ENCODE measurements around the gene COX5A. TPM values are rescaled to one million over a fixed set of nuclear protein-coding genes. Genes with fewer than 3 reads are reported as not detected.

COX5A gene
- total RNA-seq, 2 donors from 2014 or later: 45.2 to 66.3 TPM

- Histone ChIP-seq H3K27ac (peak overlapping the region; percentile 87 to 89), H3K27me3 (replicated peaks; ENCODE audit: insufficient read depth) (no peaks in the 10 kb centered on the region), H3K36me3 (no peaks in the 10 kb centered on the region), H3K9me3 (no peaks in the 10 kb centered on the region), H3K4me3 (peak overlapping the region; percentile 74), H3K4me1 (ENCODE audit: control insufficient read depth in 1 of 2, low read depth in 2 of 2) (peaks cover 16 to 50% of the 10 kb centered on the region in 2 donors)
- peak; percentile 32 for TF ChIP-seq CTCF (IDR thresholded peaks at IDR 0.05)
- DNase-seq (ENCODE audit: low spot score): peak; percentile 19
- ATAC-seq (ENCODE audit: insufficient number of reproducible peaks, low FRiP score, low read depth): no peak
These were observed 18.1 kb upstream of the COX5A start for GRCh38 chr15:74955796-74956647.

GRCh38 chr15:74955017-74955416 is 17.1 kb upstream of the COX5A start:
- Histone ChIP-seq H3K27ac (no peak overlapping the region), H3K9me3 (no peaks in the 10 kb centered on the region), H3K4me1 (ENCODE audit: control insufficient read depth in 1 of 2, low read depth in 2 of 2) (peaks cover 16 to 53% of the 10 kb centered on the region in 2 donors), H3K36me3 (no peaks in the 10 kb centered on the region), H3K27me3 (replicated peaks; ENCODE audit: insufficient read depth) (no peaks in the 10 kb centered on the region), H3K4me3 (peak overlapping the region; percentile 74)
- ATAC-seq (ENCODE audit: insufficient number of reproducible peaks, low FRiP score, low read depth) (no peak), DNase-seq (ENCODE audit: low spot score) (no peak)
- TF ChIP-seq CTCF (IDR thresholded peaks at IDR 0.05): no peak

- DNase-seq (ENCODE audit: low spot score) (no peak), ATAC-seq (ENCODE audit: insufficient number of reproducible peaks, low FRiP score, low read depth) (no peak)
- Histone ChIP-seq H3K27me3 (replicated peaks; ENCODE audit: insufficient read depth) (no peaks in the 10 kb centered on the region), H3K4me1 (ENCODE audit: control insufficient read depth in 1 of 2, low read depth in 2 of 2) (peaks cover 15 to 48% of the 10 kb centered on the region in 2 donors), H3K27ac (no peak overlapping the region), H3K9me3 (no peaks in the 10 kb centered on the region), H3K4me3 (no peak overlapping the region), H3K36me3 (no peaks in the 10 kb centered on the region)
- no peak for TF ChIP-seq CTCF (IDR thresholded peaks at IDR 0.05)
These were observed 16.6 kb upstream of the COX5A start for GRCh38 chr15:74954515-74954914.

GRCh38 chr15:74951006-74951405 is 13.1 kb upstream of the COX5A start:
- TF ChIP-seq CTCF (IDR thresholded peaks at IDR 0.05): no peak
- DNase-seq (ENCODE audit: low spot score): no peak
- Histone ChIP-seq H3K4me3 (no peak overlapping the region), H3K9me3 (no peaks in the 10 kb centered on the region), H3K27me3 (replicated peaks; ENCODE audit: insufficient read depth) (no peaks in the 10 kb centered on the region), H3K36me3 (no peaks in the 10 kb centered on the region), H3K27ac (no peak overlapping the region), H3K4me1 (ENCODE audit: control insufficient read depth in 1 of 2, low read depth in 2 of 2) (peaks cover 3 to 25% of the 10 kb centered on the region in 2 donors)
- no peak for ATAC-seq (ENCODE audit: insufficient number of reproducible peaks, low FRiP score, low read depth)

- ATAC-seq (ENCODE audit: insufficient number of reproducible peaks, low FRiP score, low read depth) (peak; percentile 39), DNase-seq (ENCODE audit: low spot score) (peak; percentile 42)
- H3K4me1 ChIP-seq (ENCODE audit: control insufficient read depth in 1 of 2, low read depth in 2 of 2): peaks cover 0 to 18% of the 10 kb centered on the region in 2 donors
- no peaks in the 10 kb centered on the region for H3K9me3 ChIP-seq
- no peaks in the 10 kb centered on the region for H3K27me3 ChIP-seq (replicated peaks; ENCODE audit: insufficient read depth)
- peak; percentile 98 for TF ChIP-seq CTCF (IDR thresholded peaks at IDR 0.05)
- no peak overlapping the region for H3K27ac ChIP-seq
- H3K36me3 ChIP-seq: no peaks in the 10 kb centered on the region
- H3K4me3 ChIP-seq: no peak overlapping the region
These were observed 12.4 kb upstream of the COX5A start for GRCh38 chr15:74950078-74950908.

Measured in thoracic aorta (tissue), 2 donors.